HuH-7.5 (cell line): ENCODE data around the gene AUNIP.

Experiments used
- DNase-seq: peaks from one replicate; pipeline ENCODE4 v3.0.0; 2011; ENCODE audit warnings: low spot score

Gene AUNIP

DNA sequence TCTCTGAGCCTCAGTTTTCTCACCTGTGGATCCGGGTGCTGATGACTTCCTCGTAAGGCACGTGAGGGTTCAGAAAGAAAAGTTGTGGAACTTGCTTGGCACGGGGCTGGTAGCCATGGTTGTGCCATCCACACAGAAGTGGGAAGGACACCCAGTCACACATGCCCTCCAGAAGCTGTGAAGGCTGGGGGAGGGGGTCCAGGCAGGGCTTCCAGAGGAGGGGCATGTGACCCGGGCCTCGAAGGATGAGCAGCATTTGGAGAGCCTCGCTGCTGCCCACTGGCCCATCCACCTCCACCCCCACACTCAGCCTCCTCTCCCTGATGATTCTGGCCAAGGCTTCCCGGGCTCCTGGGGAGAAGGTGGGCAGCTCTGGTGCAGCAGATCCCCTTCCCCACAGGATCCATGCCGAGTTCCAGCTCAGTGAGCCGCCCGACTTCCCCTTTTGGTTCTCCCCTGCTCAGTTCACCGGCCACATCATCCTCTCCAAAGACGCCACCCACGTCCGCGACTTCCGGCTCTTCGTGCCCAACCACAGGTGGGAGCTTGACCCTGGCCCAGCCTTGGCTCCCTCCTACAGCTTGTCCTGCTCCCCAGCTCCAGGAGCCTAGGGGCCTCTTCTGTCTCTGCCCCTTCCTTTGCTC is 49.9 kb downstream of the AUNIP start:
- no peak for DNase-seq

DNA sequence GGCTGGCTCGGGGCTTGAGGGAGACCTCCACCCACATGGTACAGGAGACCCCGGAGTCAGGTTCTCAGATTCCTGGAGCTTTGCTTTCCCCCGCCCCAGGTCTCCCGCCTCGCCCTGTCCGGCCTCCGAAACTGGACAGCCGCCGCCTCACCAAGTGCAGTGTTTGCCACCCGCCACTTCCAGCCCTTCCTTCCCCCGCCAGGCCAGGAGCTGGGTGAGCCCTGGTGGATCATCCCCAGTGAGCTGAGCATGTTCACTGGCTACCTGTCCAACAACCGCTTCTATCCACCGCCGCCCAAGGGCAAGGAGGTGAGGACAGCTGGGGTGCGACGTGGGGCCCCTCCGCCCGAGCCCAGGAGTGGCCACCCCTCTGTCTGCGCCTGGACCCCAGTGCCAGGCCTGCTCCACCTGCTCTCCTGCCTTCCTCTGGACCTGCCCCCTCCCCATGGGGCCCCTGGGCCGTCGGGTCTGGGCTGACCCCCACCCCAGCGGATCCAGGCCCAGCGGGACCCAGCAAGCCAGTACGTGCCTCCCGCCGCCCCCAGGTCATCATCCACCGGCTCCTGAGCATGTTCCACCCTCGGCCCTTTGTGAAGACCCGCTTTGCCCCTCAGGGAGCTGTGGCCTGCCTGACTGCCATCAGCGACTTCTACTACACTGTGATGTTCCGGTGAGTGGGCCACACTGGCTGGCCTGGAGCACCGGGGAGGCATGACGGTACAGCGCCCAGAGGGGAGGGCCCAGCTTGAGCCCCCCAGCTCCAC is 50.6 kb downstream of the AUNIP start:
- DNase-seq, result no peak

GRCh38 chr1:25807480-25808390 is 51.5 kb downstream of the AUNIP start:
- no peak for DNase-seq

GRCh38 chr1:25806418-25806817 is 52.8 kb downstream of the AUNIP start:
- no peak for DNase-seq

- DNase-seq, result no peak
These were observed 53.4 kb downstream of the AUNIP start for GRCh38 chr1:25805863-25806225.

- DNase-seq, result no peak
These were observed 54.0 kb downstream of the AUNIP start for GRCh38 chr1:25804964-25805862.

DNA sequence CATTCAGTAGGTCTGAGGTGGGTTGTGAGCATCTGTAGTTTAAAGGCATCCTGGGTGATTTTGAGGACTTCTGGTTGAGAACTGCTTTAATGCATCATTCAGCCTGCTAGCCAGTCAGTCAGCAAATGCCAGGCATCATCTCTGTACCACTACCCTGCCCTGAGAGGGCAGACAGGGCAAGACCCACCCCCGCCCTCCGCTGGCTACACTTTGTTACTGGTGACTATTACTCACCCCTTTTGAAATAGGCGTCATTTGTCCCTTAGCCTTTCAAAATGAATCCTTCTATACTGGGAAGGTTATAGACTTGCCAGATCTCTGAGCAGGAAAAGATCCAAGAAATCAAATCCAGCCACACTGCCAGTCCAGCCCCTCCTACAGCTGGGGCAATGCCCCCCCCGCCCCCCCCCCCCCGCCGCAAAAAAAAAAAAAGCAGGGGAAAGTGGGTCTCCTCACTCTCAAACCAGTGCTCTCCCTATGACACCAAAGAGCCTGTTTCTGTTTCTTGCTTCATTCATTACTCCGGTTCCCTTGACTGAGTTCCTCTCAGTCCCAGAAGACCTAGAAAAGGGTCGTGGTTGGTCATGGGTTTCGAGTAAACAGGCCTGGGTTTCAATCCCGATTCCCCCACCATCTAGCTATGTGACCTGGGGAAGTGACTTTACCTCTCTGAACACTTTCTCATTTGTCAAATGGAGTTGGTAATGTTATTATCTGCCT is 54.9 kb downstream of the AUNIP start:
- DNase-seq, result no peak

DNA sequence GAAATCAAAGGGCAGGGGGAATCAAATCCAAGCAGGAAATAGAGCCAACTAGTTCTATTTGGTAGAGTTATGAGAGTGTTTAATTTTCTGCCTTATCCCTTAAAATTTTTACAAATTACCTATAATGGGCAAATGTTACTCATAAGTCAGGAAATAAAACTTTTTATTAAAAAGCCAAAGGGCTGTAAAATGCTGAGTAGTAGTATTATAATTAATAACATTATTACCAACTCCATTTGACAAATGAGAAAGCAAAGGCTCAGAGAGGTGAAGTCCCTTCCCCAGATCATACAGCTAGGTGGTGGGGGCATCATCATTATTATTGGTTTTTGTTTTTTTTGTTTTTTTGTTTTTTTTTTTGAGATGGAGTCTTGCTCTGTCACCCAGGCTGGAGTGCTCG is 55.9 kb downstream of the AUNIP start:
- DNase-seq, result no peak

DNA sequence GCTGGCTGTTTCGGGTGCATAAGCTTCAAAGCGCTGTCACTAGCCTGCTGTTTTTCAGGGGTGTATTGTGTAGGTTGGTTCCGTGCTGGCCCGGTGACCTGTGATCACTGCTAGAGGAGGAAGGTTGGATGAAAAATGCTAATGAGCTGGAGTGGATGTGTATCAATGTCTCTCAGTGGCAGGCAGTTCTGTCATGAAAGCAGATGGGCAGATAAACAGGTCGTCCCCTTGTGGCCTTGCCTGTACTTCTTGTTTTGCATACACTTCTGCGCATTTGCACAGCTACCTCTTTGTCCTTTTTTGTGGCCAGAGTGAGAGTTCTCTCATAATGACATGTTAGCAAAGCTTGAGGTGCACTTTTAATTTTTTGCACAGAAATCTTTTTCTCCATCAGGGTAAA is 56.3 kb downstream of the AUNIP start:
- DNase-seq, result no peak

DNA sequence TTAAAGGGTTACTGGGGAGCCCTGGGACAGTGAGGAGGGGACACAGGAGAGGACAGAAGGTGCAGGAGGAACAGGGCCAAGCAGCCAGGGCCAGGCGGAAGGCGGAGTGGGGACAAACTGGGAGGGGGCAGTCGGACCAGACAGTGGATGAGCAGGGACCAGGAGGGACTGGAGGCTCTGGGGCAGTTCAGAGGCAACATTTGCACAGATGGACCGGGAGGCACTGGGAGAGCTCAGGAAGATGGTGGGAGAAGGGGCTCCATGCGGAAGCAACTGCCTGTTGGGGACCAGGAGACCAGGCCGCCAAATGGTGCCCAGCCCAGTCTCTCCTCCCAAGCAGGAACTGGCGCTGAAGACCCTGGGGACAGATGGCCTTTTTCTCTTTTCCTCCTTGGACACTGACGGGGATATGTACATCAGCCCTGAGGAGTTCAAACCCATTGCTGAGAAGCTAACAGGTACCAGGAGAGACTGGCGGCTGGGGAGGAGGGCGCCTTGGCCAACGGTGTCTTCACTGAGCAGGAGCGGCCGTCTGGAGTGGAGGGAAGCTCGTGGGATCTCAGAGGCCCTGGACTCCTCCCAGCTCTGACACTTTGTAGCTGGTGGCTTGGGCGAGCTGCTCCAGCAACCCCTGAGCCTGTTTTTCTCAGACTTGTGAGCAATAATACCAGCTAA is 58.4 kb downstream of the AUNIP start:
- DNase-seq, result no peak

DNA sequence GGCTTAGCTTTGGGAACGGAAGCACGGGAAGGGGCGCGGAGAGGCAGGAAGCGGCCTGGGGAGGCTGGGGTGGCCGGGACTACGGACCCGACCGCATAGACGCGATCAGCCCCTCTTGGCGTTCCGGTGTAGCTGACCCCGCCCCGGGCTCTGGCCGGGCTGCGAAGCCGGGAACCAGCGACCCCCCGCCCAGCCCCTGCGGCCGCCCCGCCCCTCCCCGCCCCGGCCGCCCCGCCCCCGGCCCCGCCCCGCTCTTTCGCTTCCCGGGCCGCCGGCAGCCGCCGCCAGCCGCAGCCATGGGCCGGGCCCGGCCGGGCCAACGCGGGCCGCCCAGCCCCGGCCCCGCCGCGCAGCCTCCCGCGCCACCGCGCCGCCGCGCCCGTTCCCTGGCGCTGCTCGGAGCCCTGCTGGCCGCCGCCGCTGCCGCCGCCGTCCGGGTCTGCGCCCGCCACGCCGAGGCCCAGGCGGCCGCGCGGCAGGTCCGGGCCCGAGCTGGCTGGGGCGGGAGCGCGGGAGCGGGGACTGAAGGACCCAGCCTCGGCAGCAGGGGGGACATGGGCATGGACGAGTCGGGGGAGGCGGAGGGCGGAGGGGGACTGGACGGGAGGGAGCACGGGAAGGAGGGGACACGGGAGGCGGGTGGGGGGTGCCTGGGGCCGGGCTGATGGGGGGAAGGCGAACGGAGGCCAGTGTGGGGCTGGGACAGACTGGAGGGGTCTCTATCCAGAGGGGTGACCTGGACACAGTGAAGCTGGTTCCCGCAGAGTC is 59.1 kb downstream of the AUNIP start, which contains the start of gene SELENON:
Gene SELENON (plus strand): TSS at position 259 of the 768 bp plus-strand sequence. CDS start 38 bp downstream, at position 297.
- DNase-seq, result peak; percentile 79

DNA sequence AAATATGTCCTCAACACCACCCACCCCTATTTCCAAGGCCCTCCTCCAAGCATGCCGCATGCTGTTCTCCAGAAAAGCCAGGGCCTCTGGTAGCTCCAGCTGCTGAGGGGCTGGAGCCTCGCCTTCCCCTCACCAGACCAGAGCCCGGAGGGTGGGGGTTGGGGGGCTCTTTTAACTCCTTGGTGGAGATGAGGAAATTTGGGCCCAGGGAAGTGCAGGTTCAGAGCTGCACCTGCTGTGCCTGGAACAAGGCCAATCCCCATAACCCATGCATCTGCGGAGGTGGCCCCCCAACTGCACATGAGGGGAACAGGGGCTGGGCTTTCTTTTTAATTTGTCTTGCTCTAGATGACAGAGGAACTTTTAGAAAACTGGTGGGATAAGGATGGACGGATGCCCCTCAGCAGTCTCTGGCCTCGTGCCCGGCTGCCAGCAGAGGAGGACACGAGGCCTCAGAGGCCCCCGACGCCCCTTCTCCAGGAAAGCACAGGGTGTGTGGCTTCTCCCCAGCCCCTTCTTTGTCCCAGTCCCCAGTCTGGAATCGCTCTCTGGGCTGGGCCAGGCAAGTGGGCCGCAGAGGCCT is 59.8 kb downstream of the AUNIP start:
- DNase-seq, result no peak

GRCh38 chr1:25798666-25799351 is 60.4 kb downstream of the AUNIP start:
- no peak for DNase-seq

GRCh38 chr1:25797939-25798338 is 61.3 kb downstream of the AUNIP start:
- peak; percentile 92 for DNase-seq

DNA sequence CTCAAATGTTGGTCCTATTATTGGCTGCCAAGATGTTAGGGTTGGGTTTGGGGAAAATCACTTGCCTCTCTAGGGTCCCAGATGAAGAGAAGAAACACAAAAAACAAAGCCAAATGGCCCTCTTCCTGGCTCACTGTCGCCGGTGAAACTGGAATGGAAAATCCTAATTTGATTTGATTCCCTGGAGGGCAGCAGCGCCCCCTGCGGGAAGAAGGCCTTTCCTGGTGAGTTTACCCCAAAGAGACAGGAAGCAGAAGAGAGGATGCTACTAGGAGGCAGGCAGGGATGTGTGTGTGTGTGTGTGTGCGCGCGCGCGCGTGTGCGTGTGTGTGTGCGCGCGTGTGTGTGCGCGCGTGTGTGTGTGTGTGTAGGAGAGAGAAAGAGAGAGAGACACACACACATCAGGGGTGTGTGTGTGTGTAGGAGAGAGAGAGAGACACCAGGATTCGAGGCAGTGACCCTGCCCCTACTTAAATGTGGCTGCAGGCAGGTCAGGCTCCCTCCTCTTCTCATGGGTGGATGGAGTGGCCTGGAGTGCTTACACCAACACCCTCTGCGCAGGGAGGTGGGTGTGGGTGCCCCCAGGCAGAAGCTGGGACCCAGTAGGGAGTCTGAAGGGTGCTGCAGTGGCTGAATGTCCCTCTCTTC is 62.3 kb downstream of the AUNIP start:
- DNase-seq, result peak; percentile 83

GRCh38 chr1:25795946-25796810 is 63.1 kb downstream of the AUNIP start:
- DNase-seq, result no peak

- no peak for DNase-seq
These were observed 64.0 kb downstream of the AUNIP start for GRCh38 chr1:25795211-25795610.
